Superior temporal gyrus (tissue), 1 donor: Measurements from ENCODE around the gene CYP39A1.
A peak's percentile ranks its signal among the peaks of the same experiment; 100 is the strongest.
"Not testable (repeated sequence)": the region's sequence is repeated elsewhere in the genome, so short reads cannot be mapped to it uniquely, and the experiment has no call there.

Experiments
- DNase-seq: peaks from one replicate; pipeline ENCODE4 v3.0.0-alpha.2; 2016; ENCODE audit errors: extremely low spot score

CYP39A1 gene

DNA sequence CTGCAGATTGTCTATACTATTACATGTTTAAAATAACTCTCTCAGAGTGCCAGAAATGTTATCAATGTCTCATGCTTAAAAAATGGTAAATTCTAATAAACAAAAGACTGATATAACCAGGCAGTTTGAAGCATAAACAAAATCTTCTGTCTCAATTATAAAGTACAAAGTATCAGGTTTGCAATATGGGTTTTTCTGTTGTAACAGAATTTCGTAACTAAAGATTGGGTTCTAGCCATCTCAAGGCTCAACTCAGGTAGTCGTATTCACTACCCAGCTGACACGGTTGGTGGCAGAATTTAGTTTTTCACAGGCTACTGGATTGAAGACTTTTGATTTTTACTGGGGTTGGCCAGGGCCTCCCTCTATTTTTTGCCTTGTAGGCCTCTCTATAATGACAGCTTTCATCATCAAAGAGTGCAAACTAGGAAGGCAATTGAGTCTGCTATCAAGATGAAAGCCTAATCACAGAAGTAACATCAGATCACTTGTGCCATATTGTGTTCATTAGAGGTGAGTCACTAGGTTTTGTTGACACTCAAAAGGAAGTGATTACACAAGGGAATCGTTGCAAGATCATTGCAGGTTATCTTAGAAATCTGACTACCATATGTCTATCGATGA, 3.6 kb downstream of the CYP39A1 start:
- DNase-seq, result no peak

DNA sequence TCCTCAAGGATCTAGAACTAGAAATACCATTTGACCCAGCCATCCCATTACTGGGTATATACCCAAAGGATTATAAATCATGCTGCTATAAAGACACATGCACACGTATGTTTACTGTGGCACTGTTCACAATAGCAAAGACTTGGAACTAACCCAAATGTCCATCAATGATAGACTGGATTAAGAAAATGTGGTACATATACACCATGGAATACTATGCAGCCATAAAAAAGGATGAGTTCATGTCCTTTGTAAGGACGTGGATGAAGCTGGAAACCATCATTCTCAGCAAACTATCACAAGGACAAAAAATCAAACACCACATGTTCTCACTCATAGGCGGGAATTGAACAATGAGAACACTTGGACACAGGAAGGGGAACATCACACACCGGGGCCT, 4.5 kb downstream of the CYP39A1 start:
- not testable (repeated sequence) for DNase-seq

DNA sequence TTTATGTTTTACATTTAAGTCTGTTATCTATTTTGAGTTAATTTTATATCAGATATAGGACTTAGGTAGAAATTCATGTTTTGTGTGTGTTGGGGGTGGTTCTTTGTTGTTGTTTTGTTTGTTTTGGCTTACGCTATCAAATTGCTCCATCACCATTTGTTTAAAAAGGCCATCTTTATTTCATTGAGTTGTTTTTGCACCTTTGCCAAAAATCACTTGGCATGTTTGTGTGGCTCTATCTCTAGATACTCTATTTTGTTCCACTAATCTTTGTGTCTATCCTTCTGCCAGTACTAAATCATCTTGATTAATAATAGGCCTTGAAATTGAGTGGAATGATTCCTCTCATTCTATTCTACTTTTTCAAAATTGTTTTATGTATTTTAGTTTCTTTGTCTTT, 7.4 kb downstream of the CYP39A1 start:
- no peak for DNase-seq

DNA sequence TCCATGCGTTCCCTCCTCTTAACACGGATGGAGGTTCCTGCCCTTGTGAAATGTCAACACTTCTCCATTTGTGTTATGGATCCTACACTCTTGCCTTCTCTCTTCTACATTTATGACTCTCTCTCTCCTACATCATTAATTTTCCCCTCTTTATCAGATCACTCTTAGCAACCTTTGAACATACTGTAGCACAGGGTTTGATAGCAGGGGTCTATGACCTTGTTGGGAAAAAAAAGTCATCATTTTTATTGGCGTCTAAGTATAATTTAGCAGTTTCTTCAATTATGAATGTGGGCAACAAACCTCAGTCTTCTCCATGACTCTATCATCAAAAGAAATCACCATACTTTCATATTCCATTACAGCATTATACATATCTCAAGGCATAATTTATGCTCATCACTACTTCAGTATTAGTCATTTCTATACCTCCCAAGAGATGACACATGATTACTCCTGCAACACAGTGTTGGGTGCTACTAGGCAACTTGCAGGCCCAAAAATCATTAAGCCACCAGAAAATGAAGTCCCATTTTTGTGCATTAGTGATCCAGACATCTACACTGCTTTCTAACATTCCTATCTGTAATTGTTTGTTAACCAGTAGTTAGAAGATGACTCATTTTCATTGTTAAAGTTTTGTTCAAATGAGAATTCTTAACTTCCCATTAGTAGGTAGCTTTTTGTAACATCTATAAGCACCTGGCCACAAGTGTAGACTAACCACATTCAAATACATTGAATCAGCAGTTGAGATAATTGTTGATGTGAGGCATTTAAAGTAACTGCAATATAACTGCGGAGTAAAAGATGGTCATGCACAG, 9.5 kb downstream of the CYP39A1 start:
- no peak for DNase-seq

DNA sequence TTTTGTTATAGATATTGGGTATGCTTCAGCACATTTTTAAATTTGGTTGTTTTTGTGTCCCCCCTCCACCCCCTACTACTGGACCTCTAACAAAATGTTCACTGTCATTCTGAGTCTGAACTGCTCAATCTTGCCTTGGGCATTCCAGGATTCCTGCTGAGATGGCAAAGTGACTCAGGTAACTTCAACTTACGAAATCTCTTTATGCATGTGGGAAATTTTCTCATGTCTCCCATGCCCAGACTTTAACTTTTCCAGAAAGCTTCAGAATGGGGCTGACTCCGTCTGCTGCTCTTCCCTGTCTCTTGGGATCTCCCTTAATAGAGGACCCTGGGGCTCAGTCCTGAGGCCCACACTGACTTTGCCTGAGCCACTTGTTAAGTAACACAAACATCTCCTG, 14.0 kb downstream of the CYP39A1 start:
- no peak for DNase-seq

DNA sequence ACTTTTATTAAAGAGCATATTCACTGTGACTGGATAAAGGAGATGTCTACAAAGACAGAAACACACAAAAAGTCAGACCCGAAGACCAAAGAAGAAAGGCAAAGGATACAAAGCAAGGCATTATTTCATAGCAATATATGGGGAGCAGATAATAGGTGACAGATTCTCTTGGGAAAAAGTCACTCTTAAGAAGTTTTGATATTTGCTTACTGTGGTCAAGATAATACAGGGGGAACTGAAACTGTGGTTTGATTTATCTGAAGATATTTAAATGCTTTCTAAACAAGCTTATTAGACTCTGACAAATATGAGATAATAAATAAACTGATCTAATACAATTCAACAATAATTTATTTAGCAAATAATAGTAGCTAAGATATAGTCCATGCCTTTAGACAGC, 14.7 kb downstream of the CYP39A1 start:
- no peak for DNase-seq

DNA sequence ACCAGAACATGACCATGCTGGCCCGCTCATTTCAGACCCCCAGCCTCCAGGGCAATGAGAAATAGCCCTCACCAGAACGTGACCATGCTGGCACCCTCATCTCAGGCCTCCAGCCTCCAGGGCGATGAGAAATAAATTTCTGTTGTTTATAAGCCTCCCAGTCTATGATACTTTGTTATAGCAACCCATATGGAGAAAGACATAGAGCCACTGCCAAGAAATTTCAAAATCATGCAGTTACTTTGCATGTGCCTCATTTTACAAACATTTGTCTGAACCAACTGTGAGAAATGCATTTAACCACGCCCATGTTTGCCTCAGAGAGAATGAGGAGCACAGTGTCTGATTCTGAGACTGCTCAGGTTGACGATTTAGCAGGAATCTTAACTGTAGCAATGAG, 15.5 kb downstream of the CYP39A1 start:
- no peak for DNase-seq

DNA sequence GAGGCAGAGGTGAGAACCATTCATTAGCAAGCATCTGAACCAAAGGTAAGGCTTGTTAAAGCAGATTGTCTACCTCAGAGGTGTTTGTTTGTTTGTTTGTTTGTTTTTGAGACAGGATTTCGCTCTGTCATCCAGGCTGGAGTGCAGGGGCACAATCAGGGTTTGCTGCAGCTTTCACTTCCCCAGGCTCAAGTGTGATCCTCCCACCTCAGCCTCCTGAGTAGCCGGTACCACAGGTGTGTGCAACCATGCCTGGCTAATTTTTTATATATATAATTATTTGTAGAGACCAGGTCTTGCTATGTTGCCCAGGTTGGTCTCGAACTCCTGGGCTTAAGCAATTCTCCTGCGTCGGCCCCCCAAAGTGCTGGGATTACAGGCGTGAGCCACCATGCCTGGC, 17.2 kb downstream of the CYP39A1 start:
- no peak for DNase-seq

DNA sequence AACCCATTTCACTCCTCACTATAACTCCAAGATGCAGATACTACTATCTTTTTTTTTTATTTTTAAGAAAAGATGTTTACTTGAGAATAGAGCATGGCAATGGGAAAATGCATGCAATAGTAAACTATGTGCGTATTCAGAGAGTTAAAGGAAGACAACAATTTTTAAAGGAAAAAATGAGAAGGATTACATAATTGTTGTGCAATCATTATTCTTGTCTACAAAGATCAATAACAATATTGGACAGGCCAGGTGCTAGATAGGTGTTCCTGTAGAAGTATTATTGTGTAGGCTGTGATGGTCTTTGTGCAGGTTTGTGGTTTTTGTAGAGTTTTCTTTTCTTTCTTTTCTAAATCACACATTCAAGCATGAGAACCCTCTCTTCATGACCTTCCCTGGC, 20.6 kb downstream of the CYP39A1 start:
- no peak for DNase-seq

DNA sequence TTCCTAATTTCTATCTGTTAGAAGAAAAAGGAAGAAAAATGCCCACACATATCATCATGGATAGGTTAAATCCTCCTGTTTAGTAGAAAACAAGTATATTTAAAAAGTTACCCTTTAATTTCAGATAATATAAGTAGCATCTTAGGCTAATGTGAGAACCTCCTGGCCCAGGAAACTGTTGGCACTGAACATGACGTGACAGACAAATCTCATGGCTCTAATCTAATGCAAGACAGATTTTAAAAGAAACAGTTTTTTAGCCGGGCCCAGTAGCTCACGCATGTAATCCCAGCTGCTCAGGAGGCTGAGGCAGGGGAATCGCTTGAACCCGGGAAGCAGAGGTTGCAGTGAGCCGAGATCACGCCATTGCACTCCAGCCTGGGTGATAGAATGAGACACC, 22.9 kb downstream of the CYP39A1 start:
- no peak for DNase-seq

DNA sequence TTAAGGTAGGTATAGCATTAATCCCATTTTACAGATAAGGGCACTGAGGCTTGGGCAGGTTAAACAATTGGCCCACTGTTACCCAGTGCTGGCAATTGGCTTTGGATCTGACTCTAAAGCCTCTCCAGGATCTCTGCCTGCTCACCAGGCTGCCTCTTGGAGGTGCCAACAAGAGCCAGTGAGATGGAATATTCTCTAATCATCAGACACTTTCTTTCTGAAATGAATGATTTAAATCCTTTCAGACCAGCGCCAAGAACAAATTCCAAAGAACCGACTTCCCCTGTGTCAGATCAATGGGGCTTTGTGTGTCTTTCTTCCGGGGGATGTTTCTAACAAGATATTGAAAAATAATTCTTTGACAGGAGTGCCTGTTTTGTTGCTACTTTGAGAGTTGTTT, 23.6 kb downstream of the CYP39A1 start:
- DNase-seq, result peak; percentile 42

DNA sequence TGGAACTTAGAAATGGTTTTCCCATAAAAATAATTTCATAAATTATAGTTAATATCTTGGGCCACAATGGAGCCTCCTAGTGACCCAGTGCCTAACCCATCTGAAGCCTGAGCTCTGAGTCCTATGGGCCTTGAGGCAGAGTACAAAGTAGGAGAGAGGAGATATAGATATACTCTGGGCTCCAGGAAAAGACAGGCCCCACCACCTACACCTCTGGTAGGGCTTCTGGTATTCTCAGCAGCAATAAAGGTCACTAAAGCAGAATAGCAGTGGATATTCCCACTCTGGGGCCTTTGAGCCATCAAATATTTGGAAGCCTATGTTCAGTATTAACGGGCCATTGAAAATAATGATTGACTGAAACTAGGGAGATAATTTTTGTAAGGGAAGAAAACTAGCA, 24.1 kb downstream of the CYP39A1 start:
- no peak for DNase-seq

DNA sequence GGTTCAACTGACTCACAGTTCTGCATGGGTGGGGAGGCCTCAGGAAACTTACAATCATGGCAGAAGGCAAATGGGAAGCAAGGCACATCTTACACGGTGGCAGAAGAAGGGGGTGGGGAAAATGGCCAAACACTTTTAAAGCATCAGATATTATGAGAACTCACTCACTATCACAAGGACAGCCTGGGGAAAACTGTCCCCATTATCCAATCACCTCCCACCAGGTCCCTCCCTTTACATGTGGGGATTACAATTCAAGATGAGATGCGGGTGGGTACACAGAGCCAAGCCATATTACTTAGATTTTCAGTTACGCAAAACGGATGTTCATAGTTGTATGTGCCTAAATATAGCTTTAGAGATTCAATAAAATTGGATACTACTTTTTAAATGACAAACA, 25.6 kb downstream of the CYP39A1 start:
- no peak for DNase-seq

DNA sequence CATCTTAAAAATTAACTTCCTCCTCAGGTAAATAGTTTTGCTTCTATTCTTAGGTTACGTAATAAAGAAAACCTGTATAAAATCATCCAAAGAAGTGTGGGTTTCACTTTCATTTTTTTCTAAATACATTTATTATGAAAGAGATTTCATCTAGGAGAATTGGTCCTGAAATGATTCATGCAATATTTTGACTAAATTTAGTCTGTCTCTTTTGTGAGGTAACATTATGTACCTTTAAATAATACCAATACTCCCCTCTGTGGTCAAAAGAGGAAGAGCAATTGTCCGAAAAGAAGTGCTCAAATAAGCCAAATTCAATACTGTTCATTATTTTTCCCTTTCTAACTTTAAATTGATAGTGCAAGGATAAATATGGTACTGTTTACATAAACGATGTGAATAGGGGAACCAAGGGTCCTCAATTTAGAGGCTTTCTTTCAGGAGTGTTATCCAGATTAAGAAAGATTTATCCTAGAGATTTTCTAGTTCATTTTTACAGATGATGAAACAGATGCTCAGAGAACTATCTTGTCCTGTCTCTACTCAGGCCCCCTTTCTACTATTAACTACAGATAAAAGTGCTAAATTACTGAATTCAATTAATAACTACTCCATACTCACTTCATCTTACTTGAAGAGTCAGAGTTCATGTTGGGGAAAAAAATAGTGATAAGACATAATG, 26.2 kb downstream of the CYP39A1 start:
- DNase-seq, result peak; percentile 89

DNA sequence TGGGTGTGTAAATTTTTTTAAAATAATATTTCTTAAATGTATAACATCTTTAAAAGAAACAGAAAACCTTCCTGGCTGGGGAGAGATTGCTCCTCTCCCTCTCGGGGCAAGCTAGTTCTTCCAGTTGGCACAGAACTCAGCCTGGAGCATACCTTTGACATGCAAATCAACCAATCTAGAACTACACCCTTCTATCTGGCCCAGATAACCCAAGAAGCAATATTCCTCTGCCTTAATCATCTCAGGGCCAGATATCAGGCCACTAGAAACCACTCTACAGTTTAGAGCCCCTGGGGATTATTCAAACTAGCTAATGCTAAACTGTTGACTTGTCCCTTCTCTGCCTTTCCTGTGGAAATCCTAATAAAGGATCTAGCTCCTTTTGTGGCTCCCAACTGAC, 33.9 kb downstream of the CYP39A1 start:
- no peak for DNase-seq

DNA sequence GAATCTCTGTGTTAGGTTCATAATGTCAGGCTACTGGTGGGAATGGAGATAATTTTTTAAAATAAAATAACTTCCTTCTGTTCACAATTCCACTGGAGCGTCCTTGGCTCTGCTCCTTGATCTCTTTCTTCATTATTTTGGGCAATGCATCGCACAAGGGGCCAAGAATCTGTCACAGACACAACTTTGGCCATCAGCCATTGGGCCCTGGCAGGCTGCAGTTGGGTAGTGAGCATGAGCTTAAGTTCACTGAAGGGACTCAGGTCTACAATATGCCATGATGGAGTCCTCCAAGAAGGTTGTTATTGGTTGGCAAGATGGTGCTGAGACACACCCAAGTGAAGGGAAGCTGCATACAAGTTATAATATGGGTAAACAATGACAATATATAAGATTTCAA, 40.0 kb downstream of the CYP39A1 start:
- no peak for DNase-seq

DNA sequence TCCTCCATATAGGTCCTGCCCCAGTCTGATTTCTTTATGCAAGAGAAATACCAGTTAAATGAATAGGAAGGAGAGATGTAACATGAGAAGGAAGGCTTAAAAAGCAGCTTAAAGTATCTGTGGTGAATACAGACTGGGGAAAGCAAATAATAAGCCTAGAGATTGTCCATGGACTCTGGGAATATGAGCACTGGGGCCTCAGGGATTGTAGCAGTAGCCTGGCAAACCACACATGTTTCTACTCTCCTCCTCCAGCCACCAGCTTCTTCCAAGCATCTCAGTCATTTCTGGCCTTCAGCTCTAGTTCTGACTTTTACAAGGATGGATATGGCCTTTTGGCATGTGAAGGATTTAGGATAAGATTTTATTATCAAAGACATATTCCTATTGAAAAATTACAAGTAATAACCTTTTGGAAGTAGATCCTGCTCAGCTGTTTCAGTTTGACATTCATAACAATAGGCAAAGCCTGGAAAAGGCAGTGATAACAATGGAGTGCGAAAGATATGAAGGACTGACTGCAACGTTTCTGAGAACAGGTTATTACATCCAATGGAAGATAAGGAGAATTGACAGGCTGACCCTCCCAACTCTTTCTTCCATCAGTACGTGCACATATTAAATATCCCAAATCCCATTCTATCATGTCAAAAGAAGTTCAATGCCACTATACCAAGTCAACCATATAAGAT, 41.6 kb downstream of the CYP39A1 start:
- no peak for DNase-seq

DNA sequence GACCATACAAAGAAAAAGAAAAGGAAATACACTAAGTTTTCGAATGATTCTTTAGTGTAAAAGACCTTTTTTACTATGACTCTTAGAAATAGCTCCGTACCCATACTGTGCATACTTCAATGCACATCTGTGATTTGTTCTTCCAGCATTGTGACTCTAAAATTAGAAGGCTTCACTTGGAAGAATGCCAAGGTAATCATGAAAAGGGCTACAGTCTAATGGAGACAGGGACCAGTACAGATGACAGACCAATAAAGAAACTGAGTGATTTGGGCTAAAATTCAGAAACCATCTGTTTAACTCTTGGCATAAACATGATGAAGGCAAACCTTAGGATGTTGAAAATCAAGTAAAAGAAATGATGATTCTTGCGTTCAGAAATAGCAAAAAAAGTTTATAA, 46.3 kb downstream of the CYP39A1 start:
- DNase-seq, result peak; percentile 90

DNA sequence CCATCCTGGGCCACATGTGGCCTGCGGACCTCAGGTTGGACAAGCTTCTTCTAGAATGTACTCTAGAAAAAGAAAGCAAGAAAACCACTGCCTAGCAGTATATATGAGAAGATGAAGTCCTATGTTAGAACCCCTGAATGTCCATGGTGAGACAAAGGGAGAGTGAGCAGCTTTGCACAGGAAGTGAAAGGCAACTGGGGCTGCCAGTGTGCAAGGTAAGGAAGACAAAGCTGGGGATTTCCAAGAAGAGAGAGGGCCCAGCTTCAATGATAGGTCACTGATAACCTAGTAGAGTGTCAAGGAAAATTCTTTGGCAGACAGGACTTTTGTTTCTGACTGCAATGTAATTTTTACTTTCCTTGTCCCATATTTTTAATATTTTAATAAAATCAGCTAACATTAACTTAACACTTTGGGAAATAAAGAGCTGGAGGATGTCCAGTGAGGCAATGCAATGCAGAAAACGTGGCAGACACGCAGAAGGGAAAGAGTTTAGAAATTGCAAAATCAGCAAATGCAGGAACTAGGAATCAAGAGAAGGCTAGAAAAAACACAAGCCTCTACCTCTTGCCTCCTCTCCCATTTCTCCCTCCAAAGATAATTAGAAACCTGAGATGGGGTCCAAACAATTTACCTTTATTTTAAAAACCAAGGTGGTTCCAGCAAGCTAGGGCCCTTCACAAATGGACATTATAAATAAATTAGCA, 47.4 kb downstream of the CYP39A1 start:
- DNase-seq, result no peak

DNA sequence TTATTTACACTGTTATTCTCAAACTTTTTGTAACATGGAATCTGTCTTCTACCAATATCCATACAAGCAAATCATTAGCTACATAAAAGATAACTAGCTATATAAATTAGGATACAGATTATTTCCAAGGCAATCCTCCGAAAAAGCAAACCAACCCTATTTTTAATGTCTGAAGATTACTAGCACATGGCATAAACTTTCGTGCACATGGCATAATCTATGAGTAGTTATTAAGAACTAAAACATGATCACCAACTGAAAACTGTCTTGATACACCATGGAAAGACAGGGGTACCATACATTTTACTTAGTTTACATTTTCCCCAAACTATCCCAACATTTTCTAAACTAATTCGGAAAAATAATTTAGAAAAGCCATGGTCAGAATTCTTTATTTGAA, 54.4 kb downstream of the CYP39A1 start:
- DNase-seq, result no peak

DNA sequence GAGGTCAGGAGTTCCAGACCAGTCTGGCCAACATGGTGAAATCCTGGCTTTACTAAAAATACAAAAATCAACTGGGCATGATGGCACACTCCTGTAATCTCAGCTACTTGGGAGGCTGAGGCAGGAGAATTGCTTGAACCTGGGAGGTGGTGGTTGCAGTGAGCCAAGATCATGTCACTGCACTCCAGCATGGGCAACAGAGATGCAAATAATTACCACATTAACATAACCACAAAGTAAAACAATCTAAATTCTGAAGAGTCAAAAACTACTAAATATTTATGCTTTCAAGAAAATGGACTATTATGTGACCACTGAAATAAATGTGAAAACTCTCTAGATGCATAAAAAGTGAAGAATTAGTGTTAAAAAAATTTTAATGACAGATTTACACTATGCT, 59.9 kb downstream of the CYP39A1 start:
- DNase-seq, result no peak

DNA sequence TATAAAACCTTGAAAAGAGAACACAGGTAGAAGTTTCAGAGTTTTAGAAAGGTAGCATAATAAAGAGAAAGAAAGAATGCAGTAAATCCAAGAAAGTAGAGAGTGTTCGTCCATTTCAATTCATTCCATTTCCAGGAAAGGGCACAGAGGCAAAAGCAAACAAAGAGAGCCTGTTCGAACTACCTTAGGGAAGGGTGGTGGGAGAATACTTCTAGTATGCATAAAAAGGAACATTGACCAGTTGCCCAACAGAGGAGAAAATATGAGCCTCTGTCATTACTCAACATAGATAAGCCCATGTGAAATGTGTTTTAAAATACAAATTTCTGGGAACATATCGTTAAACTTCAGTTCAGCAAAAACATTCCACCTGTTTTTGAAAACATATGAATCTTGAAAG, 60.6 kb downstream of the CYP39A1 start:
- DNase-seq, result no peak
